Measurements from ENCODE around the gene HSPA12A.

Gene HSPA12A

DNA sequence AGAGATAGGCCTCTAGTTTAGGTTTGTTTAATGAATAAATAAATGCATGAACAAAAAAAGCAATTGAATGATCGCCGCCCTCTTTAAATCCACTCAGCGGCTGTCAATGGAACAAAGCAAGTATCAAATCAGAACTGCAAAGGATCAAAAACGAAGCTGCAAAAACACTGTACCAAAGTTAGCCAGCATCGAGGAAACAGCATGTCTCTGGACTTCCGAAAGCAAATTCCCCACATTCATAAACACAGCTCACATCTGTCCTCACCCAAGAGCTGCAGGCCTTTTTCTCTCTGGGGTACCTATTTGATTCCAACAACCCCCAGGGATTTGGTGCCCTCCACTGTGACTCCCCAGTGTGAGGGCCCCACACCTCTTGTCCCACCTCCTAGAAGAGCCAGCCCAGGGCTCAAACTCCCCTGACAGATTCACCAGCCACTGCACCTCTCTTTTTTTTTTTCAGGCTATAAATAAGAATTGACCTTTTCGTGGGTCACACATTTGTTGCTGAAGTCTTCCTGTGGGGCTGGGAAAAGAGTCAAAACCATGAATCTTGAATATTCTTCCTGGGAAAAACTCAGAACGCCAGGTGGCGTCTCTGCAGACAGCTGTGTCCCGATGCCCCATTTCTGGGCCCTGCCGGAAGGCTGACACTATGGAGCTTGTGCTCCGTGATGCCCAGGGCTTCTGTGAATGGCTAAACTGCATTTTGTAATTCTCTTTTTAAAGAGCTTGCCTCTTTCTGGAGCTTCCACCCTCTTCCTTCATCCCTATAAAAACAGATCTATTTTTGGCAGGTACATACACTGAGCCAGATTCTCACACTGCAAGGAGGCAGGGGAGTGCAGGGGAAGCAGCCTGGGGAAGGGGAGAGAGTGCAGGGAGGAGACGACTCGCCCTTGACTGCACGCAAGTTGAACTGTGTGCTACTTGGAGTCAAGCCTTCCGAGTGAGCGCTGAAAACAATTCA is 51.7 kb downstream of the HSPA12A start:
- no peak for DNase-seq

DNA sequence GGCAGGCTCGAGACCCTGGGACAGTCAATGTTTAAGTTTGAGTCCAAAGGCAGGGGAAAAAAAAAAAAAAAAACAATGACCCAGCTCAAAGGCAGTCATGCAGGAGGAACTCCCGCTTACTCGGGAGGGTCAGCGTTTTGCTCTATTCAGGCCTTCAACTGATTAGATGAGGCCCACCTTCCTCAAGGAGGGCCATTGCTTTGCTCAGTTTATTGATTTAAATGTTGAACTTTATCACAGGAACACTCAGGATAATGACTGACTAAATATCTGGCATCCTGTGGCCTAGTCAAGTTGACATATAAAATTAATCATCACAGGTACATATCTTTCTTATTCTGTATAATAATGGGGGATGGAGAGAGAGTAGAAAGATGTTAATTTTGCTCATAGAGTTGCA is 52.6 kb downstream of the HSPA12A start:
- DNase-seq = no peak

DNA sequence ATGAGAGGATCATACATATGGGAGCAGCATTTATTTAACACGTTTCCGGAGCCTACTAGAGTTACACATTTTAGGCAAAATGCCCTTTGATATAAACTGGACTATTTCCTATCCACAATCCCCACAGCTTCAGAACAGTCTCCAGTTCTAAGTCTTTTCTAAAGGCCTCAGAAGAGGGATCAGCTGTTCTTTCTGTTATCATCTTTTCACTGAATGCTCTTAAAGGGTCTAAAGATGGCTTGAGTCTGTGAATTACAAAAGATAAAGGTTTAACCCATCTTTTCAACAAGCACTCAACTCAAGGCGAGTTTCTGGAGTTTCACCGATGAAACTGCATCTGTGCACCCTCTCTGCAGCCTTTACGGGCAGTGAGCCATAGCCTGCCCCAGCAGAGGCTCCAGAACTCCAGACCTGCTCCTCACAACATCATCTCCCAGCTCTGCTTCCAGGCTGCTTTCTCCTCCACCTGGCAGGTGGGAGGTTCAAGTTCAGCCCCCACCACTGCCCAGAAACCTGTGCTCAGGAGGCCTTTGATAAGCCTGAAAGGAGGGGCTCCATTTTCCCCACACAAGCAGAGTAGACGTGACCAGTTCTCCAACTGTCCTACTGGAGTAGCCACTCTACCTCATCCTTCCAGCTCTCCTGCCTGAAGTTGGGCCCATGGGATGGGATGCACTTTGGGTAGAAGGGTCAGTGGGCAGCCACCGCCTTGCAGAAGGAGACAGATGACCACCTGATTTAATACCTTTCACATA is 53.4 kb downstream of the HSPA12A start:
- no peak for DNase-seq

DNA sequence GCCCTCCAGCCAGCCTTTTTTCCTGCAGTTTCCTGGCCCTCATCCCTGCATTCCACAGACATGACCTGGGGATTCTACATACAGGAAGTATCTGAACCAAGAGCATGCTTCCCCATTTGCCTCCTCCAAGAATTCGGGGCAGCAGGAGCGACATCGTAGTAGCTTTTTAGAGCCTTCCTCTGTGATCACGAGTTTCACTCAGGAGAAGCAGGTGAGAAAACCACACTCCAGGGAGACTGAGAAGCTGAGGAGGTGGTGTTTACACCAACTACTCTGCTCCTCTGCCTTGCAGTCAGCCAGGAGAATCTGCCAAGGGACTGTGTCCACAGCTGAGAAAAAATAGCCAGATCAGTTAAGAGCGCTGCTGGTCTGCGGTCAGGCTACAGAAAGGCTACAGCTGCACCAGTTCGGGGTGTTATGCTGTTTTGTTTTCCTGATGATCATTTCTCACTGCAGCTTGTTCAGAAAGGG is 54.1 kb downstream of the HSPA12A start:
- DNase-seq = no peak

DNA sequence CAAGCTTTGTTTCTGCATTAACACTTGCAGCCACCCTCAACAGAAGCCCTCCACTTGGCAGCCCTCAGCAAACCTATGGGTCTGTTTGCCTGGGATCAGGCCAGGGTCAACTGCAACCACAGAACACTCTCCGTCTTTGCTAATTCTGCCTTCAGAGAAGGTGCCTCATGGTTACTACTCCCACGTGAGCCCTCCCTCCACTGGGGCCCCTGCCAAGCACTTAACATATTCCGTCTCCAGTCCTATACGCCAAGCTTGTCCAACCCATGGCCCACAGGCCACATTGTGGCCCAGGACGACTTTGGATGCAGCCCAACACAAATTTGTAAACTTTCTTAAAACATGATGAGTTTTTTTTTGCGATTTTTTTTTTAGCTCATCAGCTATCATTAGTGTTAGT is 54.7 kb downstream of the HSPA12A start:
- no peak for DNase-seq

DNA sequence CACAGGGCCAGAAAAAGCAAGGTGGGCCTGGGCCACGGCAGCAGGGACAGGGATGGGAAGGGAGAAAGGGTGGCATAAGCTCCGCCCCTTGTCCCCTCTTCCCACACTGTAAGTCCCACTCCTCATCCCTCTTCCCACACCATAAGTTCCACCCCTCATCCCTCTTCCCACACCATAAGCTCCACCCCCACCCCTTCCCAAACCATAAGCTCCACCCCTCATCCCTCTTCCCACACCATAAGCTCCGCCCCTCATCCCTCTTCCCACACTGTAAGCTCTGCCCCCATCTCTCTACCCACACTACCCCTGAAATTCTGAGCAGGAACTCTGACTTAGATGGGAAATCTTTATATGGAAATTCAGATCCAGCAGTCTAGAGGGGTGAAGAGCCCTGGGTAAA is 55.7 kb downstream of the HSPA12A start:
- DNase-seq = no peak

DNA sequence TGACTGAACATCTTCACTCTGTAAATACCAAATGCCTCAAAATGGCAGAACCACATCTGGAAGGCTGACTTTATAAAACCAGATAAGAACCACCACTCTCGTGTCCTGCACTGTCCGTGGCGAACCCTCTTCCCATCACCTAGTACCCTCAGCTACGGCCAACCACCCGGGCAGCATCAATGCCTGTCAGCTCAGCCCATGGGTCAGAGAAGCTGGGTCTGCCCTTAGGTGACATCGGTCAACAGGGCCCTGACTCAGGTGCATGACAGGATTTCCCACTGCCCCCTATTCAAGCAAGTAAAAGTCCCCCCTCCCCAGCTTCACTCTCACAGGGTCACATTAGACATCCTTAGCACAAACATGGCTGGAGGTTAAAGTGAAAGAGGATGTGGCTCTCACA is 56.6 kb downstream of the HSPA12A start:
- no peak for DNase-seq

DNA sequence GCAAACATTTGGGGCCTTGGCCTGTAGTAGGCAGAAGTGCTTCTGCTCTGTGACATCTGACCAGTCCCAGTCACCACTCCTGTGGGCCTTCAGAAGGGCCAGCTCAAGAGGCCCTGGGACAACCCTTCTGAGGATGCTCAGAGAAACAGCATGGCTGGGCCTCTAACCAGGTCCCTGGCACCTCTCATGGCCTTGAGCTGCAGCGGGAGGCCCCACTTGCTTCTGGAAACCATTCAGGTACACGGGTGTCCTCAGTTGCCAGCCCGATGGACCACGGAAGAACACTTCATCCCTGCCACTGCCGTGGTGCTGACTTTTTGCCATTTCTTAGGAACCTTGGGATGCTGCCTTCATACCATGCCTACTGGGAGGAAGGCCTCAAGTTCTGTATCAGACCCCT is 57.6 kb downstream of the HSPA12A start:
- DNase-seq = no peak

DNA sequence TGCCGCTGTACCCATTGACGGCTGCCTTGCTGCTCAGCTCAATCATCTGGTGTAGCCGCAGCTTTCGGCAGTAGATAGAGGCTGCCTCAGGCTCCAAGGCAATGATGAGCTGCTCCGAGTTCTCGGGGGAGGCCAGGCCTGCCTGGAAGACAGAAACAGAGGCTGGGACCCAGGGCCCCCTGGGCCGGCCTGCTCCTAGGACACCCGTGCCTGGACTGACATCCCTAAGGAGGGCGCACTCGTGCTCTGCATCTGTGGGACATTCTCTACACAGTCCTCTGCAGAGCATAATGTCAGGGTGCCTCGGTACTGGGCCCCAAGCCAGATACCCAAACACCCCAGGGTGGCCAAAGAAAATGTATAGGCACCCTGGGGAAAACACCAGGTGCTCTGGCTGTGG is 58.5 kb downstream of the HSPA12A start:
- DNase-seq = no peak

DNA sequence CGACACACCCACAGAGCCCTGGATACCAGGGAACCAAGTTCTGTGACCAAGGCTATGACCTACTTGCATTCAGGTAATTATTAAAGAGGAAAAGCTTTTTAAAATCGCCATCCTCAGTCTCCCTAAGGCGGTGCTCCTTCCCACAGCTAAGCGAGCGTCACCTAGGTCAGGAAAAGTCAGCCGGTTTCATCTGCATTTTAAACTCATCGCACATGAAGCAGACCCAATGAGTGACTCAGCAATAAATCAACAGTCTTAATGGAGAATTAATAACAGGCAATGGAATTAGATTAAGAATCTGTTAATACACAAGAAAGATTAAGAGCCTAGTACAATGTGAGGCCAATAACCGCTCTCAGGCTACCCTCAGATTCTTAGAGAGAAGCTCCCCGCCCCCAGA is 59.2 kb downstream of the HSPA12A start:
- no peak for DNase-seq

DNA sequence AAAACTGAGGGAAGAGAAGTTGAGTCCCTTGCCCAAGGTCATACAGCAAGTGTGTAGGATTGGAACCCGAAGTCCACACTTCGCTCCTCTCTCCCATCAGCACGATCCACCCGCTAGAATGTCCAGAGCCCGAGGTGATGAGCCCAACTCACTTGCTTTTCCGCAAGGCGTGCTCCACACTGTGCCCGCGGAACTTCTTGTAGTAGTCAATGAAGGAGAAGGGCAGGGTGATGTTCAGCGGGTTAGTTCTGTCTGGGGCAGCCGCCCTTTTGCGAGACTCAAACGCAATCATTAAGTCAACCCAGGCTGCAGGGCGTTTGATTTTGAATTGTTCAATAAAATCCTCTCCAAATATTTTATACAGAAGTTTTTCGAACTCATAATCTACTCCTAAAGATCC is 63.0 kb downstream of the HSPA12A start:
- no peak for DNase-seq

DNA sequence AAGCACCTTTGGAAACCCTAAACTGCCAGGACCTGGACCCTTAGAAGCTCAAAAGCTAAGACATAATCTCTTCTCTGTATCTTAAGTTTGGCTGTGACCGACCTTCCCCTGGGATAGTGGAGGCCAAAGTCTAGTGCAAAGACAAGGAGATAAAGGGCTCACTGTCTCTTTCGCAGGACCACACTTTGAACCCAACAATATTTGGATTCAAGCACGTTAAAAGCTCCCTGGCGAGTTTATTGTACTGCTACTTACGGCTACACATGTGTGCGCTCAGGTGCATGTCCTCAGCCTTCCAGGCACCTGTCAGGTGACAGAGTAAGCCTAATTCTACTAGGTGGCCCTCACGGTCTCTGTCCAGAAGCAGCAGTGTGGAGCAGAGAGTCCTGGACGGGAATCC is 65.7 kb downstream of the HSPA12A start:
- no peak for DNase-seq

DNA sequence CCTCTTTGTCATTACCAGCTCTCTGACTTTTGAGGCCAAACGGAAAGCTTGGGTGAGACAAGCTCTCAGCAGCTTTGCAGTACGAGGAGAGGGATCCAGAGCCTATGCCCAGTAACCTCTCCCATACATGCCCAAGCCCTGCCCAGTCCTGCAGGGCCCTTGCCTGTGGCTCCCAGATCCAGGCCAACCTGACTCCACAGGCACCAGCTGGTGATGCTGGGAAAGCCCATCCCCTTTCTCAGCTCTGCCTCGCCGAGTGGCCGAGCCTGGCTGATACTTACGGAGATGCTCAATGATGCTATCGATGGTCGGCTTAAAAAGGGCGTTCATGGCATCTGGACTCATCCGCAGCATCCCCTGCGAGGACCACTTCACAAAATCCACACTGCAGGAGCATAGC is 66.2 kb downstream of the HSPA12A start:
- no peak for DNase-seq

DNA sequence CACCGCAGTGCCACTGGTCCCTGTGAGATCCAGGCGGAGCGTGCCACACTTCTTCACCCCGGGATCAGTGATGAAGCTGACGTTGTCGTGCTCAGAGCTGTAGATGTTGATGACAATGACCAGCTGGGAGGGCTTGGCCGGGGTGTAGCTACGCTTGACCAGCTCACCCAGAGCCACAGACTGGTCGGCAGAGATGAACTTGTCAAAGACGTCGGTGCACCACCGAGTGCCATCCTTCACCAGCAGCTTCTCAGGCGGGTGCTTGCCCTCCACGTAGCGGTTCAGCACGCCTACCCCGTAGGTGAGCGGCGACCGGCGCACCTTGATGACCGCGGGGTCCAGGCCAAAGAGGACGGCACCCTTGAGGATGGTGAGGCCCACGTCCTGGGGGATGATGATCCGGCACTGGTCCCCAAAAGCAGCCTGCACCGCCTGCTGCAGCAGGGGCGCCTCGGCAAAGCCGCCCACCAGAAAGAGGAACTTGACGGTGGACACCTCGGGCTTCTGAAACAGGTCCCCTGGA is 67.4 kb downstream of the HSPA12A start:
- no peak for DNase-seq

DNA sequence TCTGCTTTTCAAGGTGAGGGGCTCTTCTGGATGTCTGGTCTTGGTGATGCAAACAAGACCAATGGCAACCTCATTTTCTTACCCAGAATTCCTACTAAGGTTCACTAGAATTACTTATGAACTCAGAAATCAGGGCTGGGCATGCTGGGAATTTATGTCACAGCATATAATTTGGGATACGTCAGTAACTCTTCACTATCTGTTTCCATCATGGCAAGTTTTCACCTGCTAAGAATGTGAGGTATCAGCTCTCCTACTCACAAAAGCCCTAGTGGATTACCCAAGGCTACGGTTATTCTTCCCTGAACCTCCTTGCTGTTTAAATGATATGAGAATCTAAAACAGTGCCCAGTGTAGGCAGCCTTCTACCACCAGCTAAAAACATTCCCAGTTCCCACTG is 68.5 kb downstream of the HSPA12A start:
- DNase-seq = no peak

DNA sequence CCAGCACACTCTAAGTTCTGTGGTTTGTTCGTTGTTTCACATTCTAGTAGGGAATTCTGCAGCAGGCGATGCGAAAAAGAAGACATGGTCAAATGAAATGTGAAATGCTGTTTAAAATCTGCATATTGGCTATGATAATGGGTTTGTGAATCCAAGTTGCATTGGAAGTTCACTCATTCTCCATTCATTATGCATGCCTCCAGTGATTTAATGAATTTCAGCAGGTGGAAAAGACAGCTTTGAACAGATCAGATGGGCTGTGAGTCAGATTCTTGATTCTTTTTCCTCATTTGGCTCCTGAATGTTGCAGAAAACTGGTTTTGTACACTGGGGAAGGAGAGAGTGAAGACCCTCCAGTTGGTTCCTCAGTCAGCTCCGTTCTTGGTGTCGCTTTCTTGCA is 69.5 kb downstream of the HSPA12A start:
- no peak for DNase-seq

DNA sequence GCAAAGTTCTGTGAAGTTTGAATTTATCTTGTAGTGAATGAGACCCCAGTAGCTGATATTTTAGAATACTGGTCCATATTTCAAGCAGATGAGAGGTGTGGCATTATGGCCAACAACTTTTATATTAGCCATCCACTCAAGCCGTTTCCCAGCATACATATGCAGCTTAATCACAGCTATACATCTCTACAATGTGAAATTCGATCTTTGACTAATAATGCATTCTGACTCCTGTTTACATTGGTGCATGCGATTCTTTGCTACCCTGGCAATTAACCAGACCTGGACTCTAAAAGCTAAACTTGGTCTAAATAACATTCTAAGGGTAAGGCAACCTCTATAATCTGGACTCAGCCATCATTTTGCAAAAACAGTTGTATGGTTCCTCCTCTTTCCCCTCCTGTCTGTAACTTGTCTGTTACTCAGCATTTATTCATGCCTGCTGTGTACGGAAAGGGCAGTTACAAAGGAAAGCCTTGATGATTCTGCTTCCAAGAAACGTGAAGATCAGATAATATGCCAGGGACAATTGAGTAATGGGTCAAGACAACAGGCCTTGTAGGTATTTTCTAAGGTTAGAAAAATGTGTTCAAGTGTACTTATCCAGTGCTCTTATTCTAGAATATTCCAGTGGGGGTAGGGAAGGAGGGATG is 71.0 kb downstream of the HSPA12A start:
- DNase-seq = no peak

DNA sequence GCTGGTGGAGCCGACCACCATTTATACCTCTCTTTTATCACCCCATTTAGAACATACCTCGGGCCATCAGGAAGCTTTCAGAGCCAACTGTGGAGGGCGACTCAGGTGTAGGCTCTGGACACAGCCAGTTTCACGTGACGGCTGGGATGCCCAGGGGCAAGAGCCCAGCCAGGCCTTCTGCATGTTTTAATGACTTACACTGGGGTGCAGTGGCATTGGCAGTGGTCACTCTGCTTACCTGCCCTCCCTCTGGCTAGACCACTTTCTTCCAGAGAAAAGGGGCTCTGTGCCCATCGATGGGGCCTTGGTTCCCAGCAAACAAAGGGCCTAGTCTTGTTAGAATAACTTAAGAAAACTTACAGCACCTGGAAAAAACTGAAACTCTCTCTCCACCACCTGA is 71.7 kb downstream of the HSPA12A start:
- DNase-seq = no peak

DNA sequence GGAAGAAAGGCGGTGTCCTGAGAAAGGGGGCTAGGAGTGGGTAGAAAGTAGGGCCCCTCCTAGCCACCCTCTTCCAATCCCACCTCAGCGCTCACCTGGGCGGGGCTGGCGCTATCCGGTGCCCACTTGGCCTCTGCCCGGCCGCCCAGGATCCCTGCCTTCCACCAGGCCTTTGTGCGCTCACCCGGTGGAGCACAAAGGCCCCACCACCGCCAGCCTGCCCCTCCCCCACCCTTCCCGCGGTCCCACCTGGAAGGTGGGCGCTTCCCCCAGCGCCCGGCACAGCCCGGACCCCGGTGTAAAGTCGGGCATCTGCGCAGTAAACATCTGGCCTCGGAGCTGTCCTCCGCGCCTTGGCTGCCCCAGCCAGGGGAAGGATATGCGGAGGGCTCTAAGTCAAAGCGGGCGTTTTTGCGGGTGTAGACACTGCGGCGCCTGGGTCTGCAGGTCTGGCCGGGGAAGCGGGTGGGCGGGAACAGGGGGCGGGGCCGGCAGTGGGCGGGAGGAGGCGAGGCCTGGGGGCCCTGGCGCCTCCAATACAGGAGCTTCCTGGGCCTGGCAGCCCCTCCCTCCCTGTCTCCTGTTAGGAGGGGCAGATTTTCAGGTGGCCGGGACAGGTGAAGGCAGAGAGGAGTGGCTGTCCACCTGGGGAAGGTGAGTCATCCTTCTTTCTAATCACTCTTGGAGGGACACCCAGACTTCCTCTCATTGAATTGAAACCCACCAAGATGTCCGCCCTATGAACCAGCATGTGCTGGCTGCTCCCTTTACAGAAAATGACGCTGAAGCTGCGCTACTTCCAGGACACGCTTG is 72.3 kb downstream of the HSPA12A start:
- DNase-seq = no peak

DNA sequence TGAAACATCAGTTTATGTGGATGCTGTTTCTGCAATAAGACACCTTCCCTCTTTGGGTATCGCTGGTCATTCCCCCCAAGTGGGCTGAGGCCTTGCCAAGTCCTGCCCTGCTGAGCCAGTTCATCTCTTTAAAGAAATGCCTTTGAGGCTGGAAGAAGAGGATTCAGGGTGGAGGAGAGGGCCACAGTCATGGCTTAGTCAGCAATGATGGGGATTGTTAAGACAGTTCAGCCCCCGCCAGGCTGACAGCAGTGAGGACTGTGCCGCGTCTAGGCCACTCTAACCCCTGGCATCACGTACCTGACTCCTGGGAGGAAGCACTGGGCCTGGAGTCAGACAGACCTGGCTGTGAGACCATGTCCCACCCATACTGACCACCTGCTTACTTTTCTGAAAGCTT is 73.3 kb downstream of the HSPA12A start:
- DNase-seq = no peak

DNA sequence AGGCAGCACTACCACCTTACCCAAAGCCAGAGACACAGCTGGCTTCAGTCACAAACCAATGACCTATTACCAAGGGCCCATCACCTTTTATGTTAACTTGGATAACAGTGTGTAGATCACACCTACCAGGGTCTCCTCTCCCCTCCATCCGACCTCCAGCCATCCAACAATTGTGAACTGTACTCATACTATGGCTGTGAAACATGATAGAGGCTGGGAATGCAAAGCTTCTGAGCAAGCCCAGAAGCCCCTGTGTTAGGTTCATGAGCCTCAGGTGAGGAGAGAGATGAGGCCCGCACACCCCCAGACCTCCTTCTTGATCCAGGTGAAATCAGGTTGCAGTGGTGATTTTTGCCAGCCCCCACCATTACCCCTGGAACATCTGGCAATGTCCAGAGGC is 73.9 kb downstream of the HSPA12A start:
- no peak for DNase-seq

DNA sequence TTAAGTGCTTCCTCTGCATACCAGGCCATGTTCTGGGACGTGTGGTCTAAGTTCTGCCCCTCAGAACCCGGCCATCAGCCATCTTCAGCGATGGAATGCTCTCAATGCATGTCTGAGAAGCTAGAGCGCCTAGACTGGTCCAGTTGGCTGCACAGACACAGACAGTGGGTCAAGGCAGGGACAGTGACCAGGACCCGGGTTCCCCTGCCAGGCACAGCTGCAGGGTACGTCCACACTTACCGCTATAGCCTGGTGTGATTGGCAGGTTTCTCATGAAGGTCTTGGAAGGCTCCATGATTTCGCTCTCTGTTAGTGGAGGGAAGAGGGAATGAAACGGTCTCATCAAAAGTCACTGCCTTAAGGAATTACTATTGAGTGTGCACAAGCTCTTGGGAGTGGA is 74.3 kb downstream of the HSPA12A start:
- no peak for DNase-seq

DNA sequence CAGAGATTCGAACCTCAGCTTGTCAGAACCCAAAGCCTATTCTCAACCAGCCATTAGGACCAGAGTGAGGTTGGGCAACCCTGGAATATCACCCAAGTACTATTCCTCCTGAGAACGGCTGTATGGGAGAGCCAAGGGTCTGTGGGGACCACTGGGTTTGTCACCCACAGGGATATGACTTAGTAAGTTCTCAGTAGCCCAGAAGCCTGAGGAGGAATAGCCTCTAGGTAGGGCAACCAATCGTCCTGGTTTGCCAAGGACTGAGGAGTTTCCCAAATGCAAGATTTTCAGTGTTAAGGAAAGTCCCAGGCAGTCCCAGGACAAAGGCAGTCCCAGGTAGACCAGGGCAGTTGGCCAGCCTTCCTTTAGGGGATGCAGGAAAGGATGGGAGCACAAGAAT is 74.9 kb downstream of the HSPA12A start:
- no peak for DNase-seq
